ENCODE results near the gene ADGRB2.

DNA sequence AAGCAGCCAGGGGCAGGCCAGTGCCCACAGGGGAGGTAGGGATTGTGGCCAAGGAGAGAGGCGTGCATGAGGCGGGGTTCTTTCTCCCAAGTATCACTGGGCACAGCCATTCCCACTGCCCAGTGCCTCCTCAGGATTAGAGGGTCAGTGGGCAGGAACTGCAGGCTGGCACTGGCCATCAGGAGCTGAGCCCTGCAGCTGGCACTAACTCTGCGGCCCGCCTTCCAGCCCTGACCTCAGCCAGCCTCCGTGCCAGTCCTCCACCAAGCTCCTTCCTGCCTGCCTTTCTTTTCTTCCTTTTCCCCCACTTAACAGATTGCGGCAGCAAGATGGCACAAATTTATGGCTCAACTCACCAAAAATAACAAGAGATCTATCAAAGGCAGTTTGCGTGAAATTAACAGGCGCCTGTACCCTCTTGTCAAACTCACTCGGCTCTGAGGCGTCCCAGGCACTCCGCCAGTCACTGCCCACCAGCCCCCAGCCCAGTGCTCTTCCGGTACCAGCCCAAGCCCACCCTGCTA, 11.1 kb downstream of the ADGRB2 start:
- TF ChIP-seq POLR2A (IDR thresholded peaks at IDR 0.05) = no peak
- TF ChIP-seq, protein P1, sequence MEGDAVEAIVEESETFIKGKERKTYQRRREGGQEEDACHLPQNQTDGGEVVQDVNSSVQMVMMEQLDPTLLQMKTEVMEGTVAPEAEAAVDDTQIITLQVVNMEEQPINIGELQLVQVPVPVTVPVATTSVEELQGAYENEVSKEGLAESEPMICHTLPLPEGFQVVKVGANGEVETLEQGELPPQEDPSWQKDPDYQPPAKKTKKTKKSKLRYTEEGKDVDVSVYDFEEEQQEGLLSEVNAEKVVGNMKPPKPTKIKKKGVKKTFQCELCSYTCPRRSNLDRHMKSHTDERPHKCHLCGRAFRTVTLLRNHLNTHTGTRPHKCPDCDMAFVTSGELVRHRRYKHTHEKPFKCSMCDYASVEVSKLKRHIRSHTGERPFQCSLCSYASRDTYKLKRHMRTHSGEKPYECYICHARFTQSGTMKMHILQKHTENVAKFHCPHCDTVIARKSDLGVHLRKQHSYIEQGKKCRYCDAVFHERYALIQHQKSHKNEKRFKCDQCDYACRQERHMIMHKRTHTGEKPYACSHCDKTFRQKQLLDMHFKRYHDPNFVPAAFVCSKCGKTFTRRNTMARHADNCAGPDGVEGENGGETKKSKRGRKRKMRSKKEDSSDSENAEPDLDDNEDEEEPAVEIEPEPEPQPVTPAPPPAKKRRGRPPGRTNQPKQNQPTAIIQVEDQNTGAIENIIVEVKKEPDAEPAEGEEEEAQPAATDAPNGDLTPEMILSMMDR (IDR thresholded peaks at IDR 0.05) = no peak
